ENCODE results near the gene B4GALT5.
A peak's percentile ranks its signal among the peaks of the same experiment; 100 is the strongest.

Gene B4GALT5

GRCh38 chr20:49602345-49603208 is 111.1 kb downstream of the B4GALT5 start:
- DNase-seq = no peak

DNA sequence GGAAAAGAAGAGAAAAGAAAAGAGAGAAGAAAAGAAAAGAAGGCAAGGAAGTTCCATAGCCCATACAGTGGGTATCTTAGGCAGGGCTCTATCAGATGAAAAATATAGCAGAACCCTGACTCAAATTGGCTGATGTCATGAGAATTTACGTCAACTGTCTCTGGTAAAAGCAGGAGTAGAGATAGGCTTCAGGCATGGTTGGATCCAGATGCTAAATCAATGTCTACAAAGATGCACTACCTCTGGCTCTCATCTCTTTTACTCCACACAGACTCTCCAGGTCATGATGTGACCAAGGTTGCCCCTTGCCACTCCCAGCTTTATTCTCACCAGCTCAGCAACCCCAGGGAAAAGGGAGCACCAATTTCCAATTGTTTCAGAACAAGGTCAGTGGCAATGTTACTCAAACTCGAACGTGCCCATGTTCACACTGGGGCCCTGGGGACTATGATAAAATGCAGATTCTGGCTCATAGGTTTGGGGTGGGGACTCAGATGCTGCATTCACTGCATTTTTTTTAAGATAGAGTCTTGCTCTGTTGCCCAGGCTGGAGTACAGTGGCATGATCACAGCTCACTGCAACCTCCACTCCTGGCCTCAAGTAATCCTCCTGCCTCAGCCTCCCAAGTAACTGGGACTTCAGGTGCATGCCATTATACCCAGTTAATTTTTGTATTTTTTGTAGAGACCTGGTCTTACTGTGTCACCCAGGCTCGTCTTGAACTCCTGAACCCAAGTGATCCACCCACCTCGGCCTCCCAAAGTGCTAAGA is 112.3 kb downstream of the B4GALT5 start:
- DNase-seq = no peak

- no peak for DNase-seq
Observed at GRCh38 chr20:49599746-49600113, 113.9 kb downstream of the B4GALT5 start.

- DNase-seq = peak in 1 of 5 donors; percentile 34
Observed at GRCh38 chr20:49597825-49598395, 115.8 kb downstream of the B4GALT5 start.

DNA sequence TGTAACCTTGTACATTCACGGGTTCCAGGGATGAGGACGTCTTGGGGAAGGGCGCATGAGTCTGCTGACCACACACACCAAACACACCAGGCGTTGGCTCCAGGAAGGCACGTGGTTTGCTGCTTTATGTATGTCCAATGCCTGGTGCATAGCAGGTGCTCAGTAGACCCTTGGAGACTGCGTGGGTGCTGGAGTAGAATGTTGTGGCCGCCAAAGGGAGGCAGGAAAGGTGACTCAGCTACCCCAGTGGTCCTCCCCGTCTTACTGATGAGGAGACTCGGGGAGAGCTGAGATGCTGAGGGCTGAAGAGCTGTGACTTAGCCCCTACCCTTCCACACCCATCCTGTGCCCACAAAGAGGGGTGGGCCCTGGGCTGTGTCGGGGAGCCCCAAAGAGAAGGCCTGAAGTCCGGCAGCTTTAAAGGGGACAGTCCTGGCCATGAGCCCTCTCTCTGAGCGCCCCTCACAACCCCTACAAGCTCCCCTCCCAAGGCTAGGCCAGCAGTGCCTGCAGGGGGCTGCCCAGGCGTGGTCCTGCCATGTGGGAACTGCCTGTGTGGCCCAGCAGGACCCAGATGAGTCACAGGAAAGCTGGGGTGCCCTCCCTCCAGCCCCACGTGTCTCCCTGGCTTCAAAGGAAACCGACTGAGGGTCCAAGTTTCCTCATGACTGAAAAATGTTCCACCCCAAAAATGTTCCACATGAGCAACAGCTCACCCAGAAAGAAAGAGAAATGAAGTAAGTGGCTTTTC is 117.7 kb downstream of the B4GALT5 start:
- DNase-seq = peak in 1 of 5 donors; percentile 86

GRCh38 chr20:49595346-49595745 is 118.3 kb downstream of the B4GALT5 start:
- no peak for DNase-seq

DNA sequence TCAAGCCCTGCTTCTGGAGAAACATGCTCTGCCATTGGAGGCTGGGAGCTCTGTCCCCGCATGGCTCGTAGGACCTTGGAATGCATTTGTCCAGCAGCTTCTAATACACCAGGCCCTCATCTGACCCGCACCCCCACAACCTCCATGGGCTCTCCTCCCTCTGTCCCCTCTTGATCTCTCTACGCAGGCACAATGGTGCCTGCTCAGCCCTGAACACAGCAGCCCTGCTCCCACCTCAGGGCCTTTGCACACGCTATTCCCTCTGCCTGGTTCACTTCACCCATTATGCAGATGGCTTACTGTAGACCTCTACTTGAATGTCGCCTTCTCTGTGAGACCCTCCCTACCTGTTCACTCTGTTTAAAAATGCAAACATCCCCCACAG is 118.8 kb downstream of the B4GALT5 start:
- DNase-seq = peak in 1 of 5 donors; percentile 44

- DNase-seq = peak in 1 of 5 donors; percentile 97
Observed at GRCh38 chr20:49594143-49594930, 119.3 kb downstream of the B4GALT5 start.

GRCh38 chr20:49593466-49594142 is 120.1 kb downstream of the B4GALT5 start:
- DNase-seq = peak in 1 of 5 donors; percentile 73

DNA sequence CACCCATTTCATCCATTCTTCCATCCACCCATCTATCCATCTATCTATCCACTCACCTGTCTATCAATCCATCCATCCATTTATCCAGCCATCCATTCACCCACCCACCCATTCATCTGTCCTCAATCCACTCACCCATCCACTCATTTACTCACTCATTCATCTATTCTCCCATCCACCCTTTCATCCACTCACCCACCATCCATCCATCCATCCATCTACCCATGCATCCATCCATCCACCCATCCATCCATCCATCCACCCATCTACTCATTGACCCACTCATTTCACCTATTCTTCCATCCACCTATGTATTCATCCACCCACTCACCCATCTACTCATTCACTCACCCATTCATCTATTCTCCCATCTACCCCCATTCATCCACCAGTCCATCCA is 121.6 kb downstream of the B4GALT5 start:
- no peak for DNase-seq

DNA sequence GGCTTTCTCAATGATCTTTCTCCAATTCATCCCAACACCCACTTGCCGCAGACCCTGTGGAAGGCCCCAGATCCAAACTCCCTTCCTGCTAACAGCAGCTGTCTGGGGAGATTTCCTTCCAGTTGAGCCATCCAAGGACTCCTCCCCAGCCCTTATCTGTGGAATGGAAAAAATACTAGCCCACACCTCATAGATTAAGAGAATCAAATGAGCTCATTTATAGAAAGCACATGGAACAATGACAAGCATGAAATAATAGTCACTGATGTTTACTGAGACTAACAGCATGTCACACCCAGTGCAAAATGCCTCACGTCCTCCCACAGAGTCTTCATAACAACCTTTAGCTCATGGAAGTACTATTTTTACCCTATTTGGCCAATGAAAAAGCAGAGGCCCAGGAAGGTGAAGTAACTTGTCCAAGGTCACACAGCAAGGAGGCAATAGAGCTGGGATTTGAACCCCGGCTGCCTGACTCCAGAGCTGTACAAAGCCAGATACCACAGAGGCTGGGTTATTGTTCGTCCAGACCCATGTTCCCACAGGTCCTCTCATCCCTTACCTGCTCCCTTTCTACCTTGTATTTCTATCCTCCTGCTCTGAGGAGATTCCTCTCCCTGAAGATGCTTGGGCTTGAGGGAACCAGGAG is 122.3 kb downstream of the B4GALT5 start:
- DNase-seq = peak in 1 of 5 donors; percentile 64

DNA sequence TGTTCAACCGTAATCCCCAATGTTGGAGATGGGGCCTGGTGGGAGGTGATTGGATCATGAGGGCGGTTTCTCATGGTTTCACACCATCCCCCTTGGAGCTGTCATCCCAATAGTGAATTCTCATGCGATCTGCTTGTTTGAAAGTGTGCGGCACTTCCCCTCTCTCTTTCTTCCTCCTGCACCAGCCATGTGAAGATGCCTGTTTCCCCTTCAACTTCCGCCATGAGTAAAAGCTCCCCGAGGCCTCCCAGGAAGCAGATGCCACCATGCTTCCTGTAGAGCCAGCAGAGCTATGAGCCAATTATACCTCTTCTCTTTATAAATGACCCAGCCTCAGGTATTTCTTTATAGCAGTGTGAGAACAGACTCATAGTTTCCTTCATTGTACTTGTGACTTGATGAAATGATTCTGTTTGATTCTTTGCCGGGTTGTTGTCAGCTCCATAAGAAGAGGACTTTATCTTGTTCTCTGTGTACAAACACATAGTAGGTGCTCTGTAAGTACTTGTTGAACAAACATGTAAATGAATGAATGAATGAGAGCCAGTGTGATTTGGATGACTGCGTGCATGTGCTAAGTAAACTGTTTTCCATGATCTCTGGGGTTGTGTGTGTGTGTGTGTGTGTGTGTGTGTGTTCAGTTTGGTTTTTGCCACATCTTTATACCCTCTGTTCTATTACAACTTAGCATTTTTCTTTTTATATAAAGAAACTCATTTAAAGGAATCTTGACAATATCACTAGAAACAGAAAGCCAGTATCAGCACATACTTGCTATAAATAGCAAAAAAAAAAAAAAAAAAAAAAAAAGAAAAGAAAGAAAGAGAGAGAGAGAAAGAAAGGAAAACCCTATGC is 123.3 kb downstream of the B4GALT5 start:
- peak in 1 of 5 donors; percentile 63 for DNase-seq

- no peak for DNase-seq
Observed at GRCh38 chr20:49589747-49590146, 123.9 kb downstream of the B4GALT5 start.

- DNase-seq = no peak
Observed at GRCh38 chr20:49587111-49587570, 126.5 kb downstream of the B4GALT5 start.

DNA sequence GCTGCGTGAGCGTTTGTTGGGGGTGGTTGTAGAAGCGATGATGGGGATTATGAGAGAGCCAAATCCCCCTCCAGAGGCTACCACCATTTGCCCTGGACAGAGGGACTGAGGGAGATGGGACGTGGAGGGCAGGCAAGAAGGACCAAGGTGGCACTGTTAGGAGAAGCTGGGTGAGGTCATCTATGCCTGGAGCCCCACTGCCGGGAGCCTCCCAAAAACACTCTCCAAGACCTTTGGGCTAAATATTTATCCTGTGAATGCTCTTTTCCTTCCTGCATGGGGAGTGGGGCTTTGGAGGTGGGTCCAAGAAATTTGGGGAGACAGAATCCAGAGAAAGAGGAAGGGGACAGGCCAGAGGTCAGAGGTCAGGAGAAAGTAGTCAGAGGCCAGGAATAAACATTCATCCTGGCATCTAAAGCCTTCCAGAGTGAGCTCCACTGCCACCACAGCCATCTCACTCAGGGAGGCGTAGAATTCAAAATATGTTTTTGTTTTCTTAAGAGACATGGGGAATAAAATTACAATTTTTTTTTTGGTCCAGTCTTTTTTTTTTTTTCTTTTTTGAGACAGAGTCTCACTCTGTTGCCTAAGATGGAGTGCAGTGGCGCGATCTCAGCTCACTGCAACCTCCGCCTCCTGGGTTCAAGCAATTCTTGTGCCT is 128.0 kb downstream of the B4GALT5 start:
- DNase-seq = no peak

- no peak for DNase-seq
Observed at GRCh38 chr20:49584418-49585382, 129.0 kb downstream of the B4GALT5 start.

- DNase-seq = no peak
Observed at GRCh38 chr20:49583669-49584417, 129.8 kb downstream of the B4GALT5 start.
